A549 (cell line): Measurements from ENCODE around the gene DUSP14. TPM values are rescaled to one million over a fixed set of nuclear protein-coding genes. Genes with fewer than 3 reads are reported as not detected.

ENCODE experiments used
- ATAC-seq, 2 experiments: fragments of 200-7000 bp in 1 of 2; fragments of >200 bp in 1 of 2; cut with Nextera tagmentation in 1 of 2; cut with Tn5 transposase in 1 of 2; 3 replicates each; pipeline versions ENCODE4 v1.8.0 to v1.9.1; 2018 to 2020; ENCODE audit warnings: mild to moderate bottlenecking in 1 of 2, moderate library complexity in 1 of 2
- CTCF ChIA-PET: fragments of 300-600 bp; sonication (Branson Sonifier 250); formaldehyde crosslinking; extraction: SDS; loops from one replicate; lab custom pipeline; 2021; ENCODE audit warnings: antibody characterized with exemption, inconsistent platforms; lab: Yijun Ruan, JAX
- POLR2A ChIA-PET: fragments of 350-600 bp; formaldehyde crosslinking; extraction: SDS; loops from one replicate; lab custom pipeline; 2021; ENCODE audit warnings: antibody characterized with exemption, inconsistent platforms; lab: Yijun Ruan, JAX
- DNase-seq, 2 experiments: peaks; one replicate each; pipeline versions ENCODE4 v3.0.0 to v3.0.0-alpha.2; 2011 to 2016; ENCODE audit warnings: low read depth in 1 of 2, low spot score in 1 of 2
- FAIRE-seq: peaks from 2 replicates; lab custom pipeline; 2011; peaks lifted over from hg19 to GRCh38; lab: Jason Lieb, UNC
- H3K27ac ChIP-seq, 2 experiments: fragments of >200 bp; sonication (Bioruptor Twin); formaldehyde crosslinking; 3 replicates each; pipeline ENCODE4 v1.5.1; 2016 to 2017
- H3K4me1 ChIP-seq: fragments of >200 bp; sonication (Bioruptor Twin); formaldehyde crosslinking; 3 replicates; pipeline ENCODE4 v1.6.1; 2016
- H3K4me2 ChIP-seq: fragments of >200 bp; sonication (Bioruptor Twin); formaldehyde crosslinking; 3 replicates; pipeline ENCODE4 v1.6.1; 2016
- H3K4me3 ChIP-seq: fragments of >200 bp; sonication (Bioruptor Twin); formaldehyde crosslinking; 3 replicates; pipeline ENCODE4 v1.5.1; 2016
- H3K9me3 ChIP-seq: fragments of >200 bp; sonication (Bioruptor Twin); formaldehyde crosslinking; 3 replicates; pipeline ENCODE4 v1.6.1; 2016
- BHLHE40 ChIP-seq: IDR thresholded peaks from 2 replicates; pipeline ENCODE4 v1.6.1; 2012; ENCODE audit warnings: low read depth, low read length, inconsistent platforms
- CBX2 ChIP-seq: fragments of 200-600 bp; sonication (generic); IDR thresholded peaks from 2 replicates; pipeline ENCODE4 v1.6.1; 2016; ENCODE audit warnings: low read depth, mild to moderate bottlenecking, borderline replicate concordance
- CEBPB ChIP-seq, 2 experiments: fragments of >200 bp in 1 of 2; sonication (Bioruptor Twin) in 1 of 2; formaldehyde crosslinking in 1 of 2; IDR thresholded peaks; 2 replicates each; pipeline ENCODE4 v1.6.1; 2012 to 2016
- EP300 ChIP-seq, 2 experiments: fragments of >200 bp; sonication (Bioruptor Twin); formaldehyde crosslinking; IDR thresholded peaks; 2 replicates in 1 of 2; 3 replicates in 1 of 2; pipeline ENCODE4 v1.6.1; 2016 to 2017
- FOSB ChIP-seq: fragments of 250-450 bp; sonication (Bioruptor Pico); IDR thresholded peaks from 2 replicates; pipeline ENCODE4 v1.5.0; 2020; ENCODE audit warnings: mild to moderate bottlenecking, moderate library complexity
- FOXS1 ChIP-seq: fragments of 250-450 bp; sonication (Bioruptor Pico); IDR thresholded peaks from 2 replicates; pipeline ENCODE4 v1.5.0; 2020; ENCODE audit warnings: mild to moderate bottlenecking, moderate library complexity
- GATA3 ChIP-seq: IDR thresholded peaks from 2 replicates; pipeline ENCODE4 v1.6.1; 2012; ENCODE audit warnings: borderline replicate concordance
- HDAC2 ChIP-seq: fragments of 200-600 bp; sonication (generic); IDR thresholded peaks from 2 replicates; pipeline ENCODE4 v1.6.1; 2016
- HEYL ChIP-seq: fragments of 250-450 bp; sonication (Bioruptor Pico); IDR thresholded peaks from 2 replicates; pipeline ENCODE4 v1.8.0; 2021; ENCODE audit warnings: mild to moderate bottlenecking, moderate library complexity
- HOXA7 ChIP-seq: fragments of 250-450 bp; sonication (Bioruptor Pico); IDR thresholded peaks from 2 replicates; pipeline ENCODE4 v1.5.0; 2020; ENCODE audit warnings: mild to moderate bottlenecking, moderate library complexity
- HOXB5 ChIP-seq: fragments of 250-450 bp; sonication (Bioruptor Pico); IDR thresholded peaks from 2 replicates; pipeline ENCODE4 v1.5.0; 2020; ENCODE audit warnings: mild to moderate bottlenecking, moderate library complexity
- JUN ChIP-seq, 2 experiments: fragments of >200 bp; sonication (Bioruptor Twin); formaldehyde crosslinking; IDR thresholded peaks; 2 replicates in 1 of 2; 3 replicates in 1 of 2; pipeline ENCODE4 v1.6.1; 2016 to 2017
- JUNB ChIP-seq: fragments of >200 bp; sonication (Bioruptor Twin); formaldehyde crosslinking; IDR thresholded peaks from 2 replicates; pipeline ENCODE4 v1.6.1; 2016
- KDM1A ChIP-seq: fragments of 200-600 bp; sonication (generic); IDR thresholded peaks from 2 replicates; pipeline ENCODE4 v1.6.1; 2016; ENCODE audit warnings: low read depth, mild to moderate bottlenecking
- NPAS2 ChIP-seq: fragments of 250-450 bp; sonication (Bioruptor Pico); IDR thresholded peaks from 2 replicates; pipeline ENCODE4 v1.8.0; 2022; ENCODE audit warnings: mild to moderate bottlenecking, moderate library complexity, borderline replicate concordance
- NR3C1 ChIP-seq: fragments of >200 bp; sonication (Bioruptor Twin); formaldehyde crosslinking; IDR thresholded peaks from 3 replicates; pipeline ENCODE4 v1.6.1; 2017
- PHF8 ChIP-seq: fragments of 200-600 bp; sonication (generic); IDR thresholded peaks from 2 replicates; pipeline ENCODE4 v1.6.1; 2016; ENCODE audit warnings: low read depth, mild to moderate bottlenecking, antibody characterized with exemption, moderate library complexity, borderline replicate concordance
- POLR2A ChIP-seq: IDR thresholded peaks from 2 replicates; pipeline ENCODE4 v1.6.1; 2012; ENCODE audit warnings: mild to moderate bottlenecking, low read length
- RARB ChIP-seq: fragments of 250-450 bp; sonication (Bioruptor Pico); IDR thresholded peaks from 2 replicates; pipeline ENCODE4 v1.8.0; 2021; ENCODE audit warnings: mild to moderate bottlenecking, moderate library complexity
- RCOR1 ChIP-seq: fragments of 150-350 bp; IDR thresholded peaks from 2 replicates; pipeline ENCODE4 v1.6.1; 2014; ENCODE audit warnings: antibody characterized with exemption, low read length, low read depth
- SMC3 ChIP-seq: fragments of >200 bp; sonication (Bioruptor Twin); formaldehyde crosslinking; IDR thresholded peaks from 3 replicates; pipeline ENCODE4 v1.6.1; 2018; ENCODE audit warnings: inconsistent platforms
- SREBF2 ChIP-seq: fragments of 450-650 bp; IDR thresholded peaks from 2 replicates; pipeline ENCODE4 v1.6.1; 2014; ENCODE audit warnings: mild to moderate bottlenecking, moderate library complexity
- ZSCAN20 ChIP-seq: fragments of 250-450 bp; sonication (Bioruptor Pico); IDR thresholded peaks from 2 replicates; pipeline ENCODE4 v1.8.0; 2022; ENCODE audit warnings: mild to moderate bottlenecking, moderate library complexity
- WGBS: methylation state at CpG from one replicate; pipeline ENCODE4 v1.1.6; 2017; ENCODE audit errors: missing lambda C conversion rate; 5-methylcytosine and 5-hydroxymethylcytosine counted together
- polyA plus RNA-seq, 4 experiments: library from polyadenylated mRNA; depleted of rRNA in 3 of 4; stranded (reverse); fragments of >200 nt; fragmentation: RNase III in 1 of 4; extraction: RNeasy Plus Mini Kit Qiagen cat#74134 plus additional on column Dnase treatment in 1 of 4; gene quantifications; 2 replicates in 3 of 4; 3 replicates in 1 of 4; pipeline ENCODE4 v1.2.3, GENCODE V29; 2011 to 2017
- TF ChIP-seq, protein P1 (sequence below): fragments of >200 bp; sonication (Bioruptor Twin); formaldehyde crosslinking; IDR thresholded peaks from 3 replicates; pipeline ENCODE4 v1.5.1; 2016
- TF ChIP-seq, protein P2 (sequence below): IDR thresholded peaks from 2 replicates; pipeline ENCODE4 v1.6.1; 2012; ENCODE audit warnings: low read depth, borderline replicate concordance
- TF ChIP-seq, protein P3 (sequence below): fragments of 250-450 bp; sonication (Bioruptor Pico); IDR thresholded peaks from 2 replicates; pipeline ENCODE4 v1.5.0; 2021; ENCODE audit warnings: mild to moderate bottlenecking, moderate library complexity, borderline replicate concordance
- TF ChIP-seq, protein P4 (sequence below): fragments of >200 bp; sonication (Bioruptor Twin); formaldehyde crosslinking; IDR thresholded peaks from 2 replicates; pipeline ENCODE4 v1.6.1; 2016
- TF ChIP-seq, protein P5 (sequence below): fragments of 250-450 bp; sonication (Bioruptor Pico); IDR thresholded peaks from 2 replicates; pipeline ENCODE4 v1.5.0; 2020; ENCODE audit warnings: low read depth, mild to moderate bottlenecking, moderate library complexity
- TF ChIP-seq, protein P6 (sequence below): IDR thresholded peaks from 2 replicates; pipeline ENCODE4 v1.6.1; 2012
- TF ChIP-seq, protein P7 (sequence below): fragments of 450-650 bp; IDR thresholded peaks from 2 replicates; pipeline ENCODE4 v1.6.1; 2014; ENCODE audit warnings: antibody characterized with exemption
- TF ChIP-seq, protein P8 (sequence below): IDR thresholded peaks from 2 replicates; pipeline ENCODE4 v1.6.1; 2012

The DUSP14 gene
- polyA plus RNA-seq, 2 of the 4 experiments (the other 2 are of a cell fraction), result 32.7 to 35.5 TPM

DNA sequence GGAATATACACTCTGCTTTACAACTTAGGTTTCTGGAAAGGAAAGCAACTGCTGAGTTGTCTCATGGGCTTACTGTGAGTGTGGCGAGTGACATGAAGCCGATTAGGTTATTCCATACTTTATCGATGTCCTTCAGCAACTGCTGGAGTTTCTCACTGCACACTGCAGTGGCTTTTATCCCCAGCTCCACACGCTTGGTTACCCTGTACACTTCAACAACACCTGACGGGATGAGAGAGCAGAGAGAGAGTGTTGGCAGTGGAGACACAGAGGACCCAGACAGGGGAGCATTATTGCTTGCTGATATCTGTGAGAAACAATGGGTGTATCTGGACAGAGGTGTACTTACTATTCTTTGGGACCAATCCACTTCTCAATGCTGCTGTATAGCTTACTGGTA is 46.2 kb downstream of the DUSP14 start:
- no peak overlapping the region for H3K4me2 ChIP-seq
- no peak overlapping the region for H3K4me3 ChIP-seq
- TF ChIP-seq PHF8 (no peak), HOXB5 (CRISPR knock-in tag) (no peak), BHLHE40 (no peak), CEBPB (IDR thresholded peaks at IDR 0.05) (no peak), KDM1A (no peak), CBX2 (no peak), EP300 (IDR thresholded peaks at IDR 0.05) (no peak), ZSCAN20 (no peak), SMC3 (no peak), GATA3 (no peak), POLR2A (no peak), RARB (CRISPR knock-in tag) (no peak), FOXS1 (CRISPR knock-in tag) (no peak), JUN (IDR thresholded peaks at IDR 0.05) (no peak)
- TF ChIP-seq, protein P1, sequence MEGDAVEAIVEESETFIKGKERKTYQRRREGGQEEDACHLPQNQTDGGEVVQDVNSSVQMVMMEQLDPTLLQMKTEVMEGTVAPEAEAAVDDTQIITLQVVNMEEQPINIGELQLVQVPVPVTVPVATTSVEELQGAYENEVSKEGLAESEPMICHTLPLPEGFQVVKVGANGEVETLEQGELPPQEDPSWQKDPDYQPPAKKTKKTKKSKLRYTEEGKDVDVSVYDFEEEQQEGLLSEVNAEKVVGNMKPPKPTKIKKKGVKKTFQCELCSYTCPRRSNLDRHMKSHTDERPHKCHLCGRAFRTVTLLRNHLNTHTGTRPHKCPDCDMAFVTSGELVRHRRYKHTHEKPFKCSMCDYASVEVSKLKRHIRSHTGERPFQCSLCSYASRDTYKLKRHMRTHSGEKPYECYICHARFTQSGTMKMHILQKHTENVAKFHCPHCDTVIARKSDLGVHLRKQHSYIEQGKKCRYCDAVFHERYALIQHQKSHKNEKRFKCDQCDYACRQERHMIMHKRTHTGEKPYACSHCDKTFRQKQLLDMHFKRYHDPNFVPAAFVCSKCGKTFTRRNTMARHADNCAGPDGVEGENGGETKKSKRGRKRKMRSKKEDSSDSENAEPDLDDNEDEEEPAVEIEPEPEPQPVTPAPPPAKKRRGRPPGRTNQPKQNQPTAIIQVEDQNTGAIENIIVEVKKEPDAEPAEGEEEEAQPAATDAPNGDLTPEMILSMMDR, result no peak
- TF ChIP-seq, protein P2, sequence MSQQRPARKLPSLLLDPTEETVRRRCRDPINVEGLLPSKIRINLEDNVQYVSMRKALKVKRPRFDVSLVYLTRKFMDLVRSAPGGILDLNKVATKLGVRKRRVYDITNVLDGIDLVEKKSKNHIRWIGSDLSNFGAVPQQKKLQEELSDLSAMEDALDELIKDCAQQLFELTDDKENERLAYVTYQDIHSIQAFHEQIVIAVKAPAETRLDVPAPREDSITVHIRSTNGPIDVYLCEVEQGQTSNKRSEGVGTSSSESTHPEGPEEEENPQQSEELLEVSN, result no peak
- WGBS, result 92% methylated on average over 5 of the region's 5 CpGs
- POLR2A ChIA-PET, result no interaction called here
- H3K4me1 ChIP-seq, result no peaks in the 10 kb centered on the region
- no peak for FAIRE-seq
- H3K9me3 ChIP-seq, result no peaks in the 10 kb centered on the region
- H3K27ac ChIP-seq, result no peak overlapping the region
- no peak for DNase-seq
- ATAC-seq, result peak in 1 of 2 experiments; percentile 43; a peak in 2 of 6 replicates
- CTCF ChIA-PET, result interaction anchor here (1.2 to 8.1 kb wide), 4 partner anchors 8 to 34 kb away, joined by 4 to 62 read pairs (median 6); no protein-coding TSS in a partner anchor

DNA sequence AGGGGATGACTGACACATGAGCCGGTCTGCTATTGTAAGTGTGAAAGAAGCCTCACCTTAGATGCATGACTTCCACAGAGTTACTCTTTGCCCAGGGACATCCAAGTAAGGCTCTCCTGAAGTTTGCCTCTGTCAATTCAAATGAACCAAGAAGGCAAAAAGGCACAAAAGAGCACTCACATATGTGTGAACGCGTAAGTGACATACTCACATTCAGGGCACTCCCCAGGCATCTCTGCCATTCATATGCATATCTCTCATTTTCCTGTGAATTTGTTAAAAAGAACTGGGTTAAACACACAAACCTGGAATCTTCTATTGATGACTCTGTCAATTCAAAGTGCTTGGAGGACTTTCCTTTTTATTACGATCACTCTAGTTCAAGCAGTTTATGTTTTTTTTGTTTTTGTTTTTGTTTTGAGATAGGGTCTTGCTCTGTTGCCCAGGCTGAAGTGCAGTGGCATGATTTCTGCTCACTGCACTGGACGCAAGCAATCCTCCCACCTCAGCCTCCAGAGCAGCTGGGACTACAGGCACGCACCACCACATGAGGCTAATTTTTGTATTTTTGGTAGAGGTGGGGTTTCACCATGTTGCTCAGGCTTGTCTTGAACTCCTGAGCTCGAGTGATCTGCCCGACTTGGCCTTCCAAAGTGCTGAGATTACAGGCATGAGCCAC is 49.4 kb downstream of the DUSP14 start:
- ATAC-seq (no peak), FAIRE-seq (no peak), DNase-seq (no peak)
- CTCF ChIA-PET, result interaction anchor here (0.6 to 8.1 kb wide), 3 partner anchors 10 to 17 kb away, joined by 3 to 62 read pairs (median 3); no protein-coding TSS in a partner anchor
- no peak overlapping the region for H3K27ac ChIP-seq
- no peaks in the 10 kb centered on the region for H3K9me3 ChIP-seq
- no peak overlapping the region for H3K4me2 ChIP-seq
- WGBS, result 93% methylated on average over 8 of the region's 8 CpGs
- peaks cover 7% of the 10 kb centered on the region; the same call in 2 of the 3 replicates for H3K4me1 ChIP-seq
- POLR2A ChIA-PET, result no interaction called here
- no peak overlapping the region for H3K4me3 ChIP-seq
- TF ChIP-seq HOXA7, result no peak
- no peak for TF ChIP-seq SREBF2
- no peak for TF ChIP-seq NPAS2 (CRISPR knock-in tag)
- no peak for TF ChIP-seq HDAC2
- TF ChIP-seq, protein P3, sequence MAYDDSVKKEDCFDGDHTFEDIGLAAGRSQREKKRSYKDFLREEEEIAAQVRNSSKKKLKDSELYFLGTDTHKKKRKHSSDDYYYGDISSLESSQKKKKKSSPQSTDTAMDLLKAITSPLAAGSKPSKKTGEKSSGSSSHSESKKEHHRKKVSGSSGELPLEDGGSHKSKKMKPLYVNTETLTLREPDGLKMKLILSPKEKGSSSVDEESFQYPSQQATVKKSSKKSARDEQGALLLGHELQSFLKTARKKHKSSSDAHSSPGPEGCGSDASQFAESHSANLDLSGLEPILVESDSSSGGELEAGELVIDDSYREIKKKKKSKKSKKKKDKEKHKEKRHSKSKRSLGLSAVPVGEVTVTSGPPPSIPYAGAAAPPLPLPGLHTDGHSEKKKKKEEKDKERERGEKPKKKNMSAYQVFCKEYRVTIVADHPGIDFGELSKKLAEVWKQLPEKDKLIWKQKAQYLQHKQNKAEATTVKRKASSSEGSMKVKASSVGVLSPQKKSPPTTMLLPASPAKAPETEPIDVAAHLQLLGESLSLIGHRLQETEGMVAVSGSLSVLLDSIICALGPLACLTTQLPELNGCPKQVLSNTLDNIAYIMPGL (CRISPR knock-in tag), result no peak
- TF ChIP-seq, protein P4, sequence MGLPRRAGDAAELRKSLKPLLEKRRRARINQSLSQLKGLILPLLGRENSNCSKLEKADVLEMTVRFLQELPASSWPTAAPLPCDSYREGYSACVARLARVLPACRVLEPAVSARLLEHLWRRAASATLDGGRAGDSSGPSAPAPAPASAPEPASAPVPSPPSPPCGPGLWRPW, result no peak
- no peak for TF ChIP-seq SMC3
- no peak for TF ChIP-seq RCOR1
- TF ChIP-seq, protein P5, sequence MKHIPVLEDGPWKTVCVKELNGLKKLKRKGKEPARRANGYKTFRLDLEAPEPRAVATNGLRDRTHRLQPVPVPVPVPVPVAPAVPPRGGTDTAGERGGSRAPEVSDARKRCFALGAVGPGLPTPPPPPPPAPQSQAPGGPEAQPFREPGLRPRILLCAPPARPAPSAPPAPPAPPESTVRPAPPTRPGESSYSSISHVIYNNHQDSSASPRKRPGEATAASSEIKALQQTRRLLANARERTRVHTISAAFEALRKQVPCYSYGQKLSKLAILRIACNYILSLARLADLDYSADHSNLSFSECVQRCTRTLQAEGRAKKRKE (CRISPR knock-in tag), result no peak
- no peak for TF ChIP-seq JUNB
- TF ChIP-seq, protein P6, sequence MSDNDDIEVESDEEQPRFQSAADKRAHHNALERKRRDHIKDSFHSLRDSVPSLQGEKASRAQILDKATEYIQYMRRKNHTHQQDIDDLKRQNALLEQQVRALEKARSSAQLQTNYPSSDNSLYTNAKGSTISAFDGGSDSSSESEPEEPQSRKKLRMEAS, result no peak
- TF ChIP-seq, protein P2, result no peak
- TF ChIP-seq, protein P7, sequence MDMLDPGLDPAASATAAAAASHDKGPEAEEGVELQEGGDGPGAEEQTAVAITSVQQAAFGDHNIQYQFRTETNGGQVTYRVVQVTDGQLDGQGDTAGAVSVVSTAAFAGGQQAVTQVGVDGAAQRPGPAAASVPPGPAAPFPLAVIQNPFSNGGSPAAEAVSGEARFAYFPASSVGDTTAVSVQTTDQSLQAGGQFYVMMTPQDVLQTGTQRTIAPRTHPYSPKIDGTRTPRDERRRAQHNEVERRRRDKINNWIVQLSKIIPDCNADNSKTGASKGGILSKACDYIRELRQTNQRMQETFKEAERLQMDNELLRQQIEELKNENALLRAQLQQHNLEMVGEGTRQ, result no peak
- TF ChIP-seq FOSB (CRISPR knock-in tag), result no peak
- no peak for TF ChIP-seq HOXB5 (CRISPR knock-in tag)
- TF ChIP-seq, protein P8, sequence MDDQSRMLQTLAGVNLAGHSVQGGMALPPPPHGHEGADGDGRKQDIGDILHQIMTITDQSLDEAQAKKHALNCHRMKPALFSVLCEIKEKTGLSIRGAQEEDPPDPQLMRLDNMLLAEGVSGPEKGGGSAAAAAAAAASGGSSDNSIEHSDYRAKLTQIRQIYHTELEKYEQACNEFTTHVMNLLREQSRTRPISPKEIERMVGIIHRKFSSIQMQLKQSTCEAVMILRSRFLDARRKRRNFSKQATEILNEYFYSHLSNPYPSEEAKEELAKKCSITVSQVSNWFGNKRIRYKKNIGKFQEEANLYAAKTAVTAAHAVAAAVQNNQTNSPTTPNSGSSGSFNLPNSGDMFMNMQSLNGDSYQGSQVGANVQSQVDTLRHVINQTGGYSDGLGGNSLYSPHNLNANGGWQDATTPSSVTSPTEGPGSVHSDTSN, result no peak
- no peak for TF ChIP-seq HEYL
- TF ChIP-seq NR3C1, result no peak
